GM18519 (cell line): ENCODE data around the gene HERC2.

Experiments
- ATAC-seq: cut with Tn5 transposase; IDR thresholded peaks from one replicate; pipeline ENCODE4 v1.9.1; 2021; ENCODE audit warnings: mild to moderate bottlenecking, moderate library complexity; ENCODE audit not compliant: unreplicated experiment, low FRiP score

Gene HERC2

DNA sequence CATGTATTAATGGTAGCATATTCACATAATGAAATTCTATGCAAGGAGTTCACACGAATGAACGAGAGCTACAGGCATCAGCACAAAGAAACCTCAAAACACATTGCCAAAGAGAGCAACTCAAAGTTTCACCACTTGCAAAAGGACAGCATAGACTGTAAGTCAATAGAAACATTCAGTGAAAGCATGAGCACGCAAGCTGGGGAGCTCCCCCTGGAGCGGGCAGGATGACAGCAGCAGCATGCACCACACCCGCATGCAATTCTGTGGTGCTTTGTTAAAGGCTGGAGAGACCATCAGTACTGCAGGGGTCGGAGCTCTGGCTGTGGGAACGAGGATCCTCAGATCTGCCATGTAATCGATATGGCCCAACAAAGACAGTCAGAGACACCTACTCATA is 241.6 kb downstream of the HERC2 start:
- no peak for ATAC-seq

DNA sequence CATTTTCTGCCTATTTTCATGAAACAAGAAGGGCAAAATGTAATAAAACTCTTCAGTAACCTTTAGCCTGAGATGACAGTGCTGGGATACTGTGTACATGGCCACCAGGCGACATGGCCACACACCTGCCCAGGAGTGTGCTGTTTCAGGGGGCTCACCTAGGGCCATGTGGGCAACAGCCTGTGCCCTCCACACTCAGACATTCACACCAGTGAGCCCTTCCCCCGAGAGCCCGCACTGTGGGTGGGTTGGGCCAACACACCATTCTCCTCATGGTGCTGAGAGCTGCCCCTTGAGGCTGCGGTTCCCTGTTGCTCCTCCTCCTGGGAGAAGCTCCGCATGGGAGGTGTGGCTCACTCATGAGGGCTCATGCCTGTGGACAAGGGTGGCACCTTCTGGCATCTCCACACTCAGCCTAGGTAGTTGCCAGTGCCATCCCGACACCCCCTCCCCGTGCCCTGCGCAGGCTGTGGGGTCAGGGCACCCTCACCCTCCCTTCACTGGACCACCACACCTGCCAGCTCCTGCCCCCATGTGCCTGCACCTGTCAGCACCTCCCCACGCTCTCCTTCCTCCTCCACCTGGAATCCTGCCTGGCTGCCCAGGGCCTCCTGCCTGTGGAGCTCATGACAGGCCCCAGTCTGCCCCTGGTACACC is 242.5 kb downstream of the HERC2 start:
- no peak for ATAC-seq

DNA sequence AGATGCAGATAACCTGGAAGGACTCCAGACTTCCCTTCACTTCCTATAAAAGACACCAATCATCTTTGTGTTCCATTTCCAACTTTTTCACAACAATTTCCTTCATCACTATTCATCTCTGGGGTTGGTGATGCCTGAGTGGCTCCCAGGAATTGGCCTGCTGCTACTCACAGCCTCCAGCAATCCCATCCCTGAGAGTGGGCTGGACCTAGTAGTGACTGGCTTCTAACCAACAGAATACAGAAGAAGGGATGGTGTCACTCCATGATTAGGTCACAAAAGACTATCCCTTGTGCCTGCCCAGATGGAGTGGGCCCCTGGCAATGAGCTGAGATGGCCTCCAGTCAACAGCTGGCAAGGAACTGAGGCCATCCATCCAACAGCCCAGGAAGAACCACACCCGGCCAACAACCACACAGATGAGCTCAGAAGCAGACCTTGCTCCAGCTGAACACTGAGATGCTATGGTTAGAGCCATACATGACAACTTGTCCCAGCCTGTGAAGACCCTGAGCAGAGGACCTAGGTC is 243.7 kb downstream of the HERC2 start:
- no peak for ATAC-seq

DNA sequence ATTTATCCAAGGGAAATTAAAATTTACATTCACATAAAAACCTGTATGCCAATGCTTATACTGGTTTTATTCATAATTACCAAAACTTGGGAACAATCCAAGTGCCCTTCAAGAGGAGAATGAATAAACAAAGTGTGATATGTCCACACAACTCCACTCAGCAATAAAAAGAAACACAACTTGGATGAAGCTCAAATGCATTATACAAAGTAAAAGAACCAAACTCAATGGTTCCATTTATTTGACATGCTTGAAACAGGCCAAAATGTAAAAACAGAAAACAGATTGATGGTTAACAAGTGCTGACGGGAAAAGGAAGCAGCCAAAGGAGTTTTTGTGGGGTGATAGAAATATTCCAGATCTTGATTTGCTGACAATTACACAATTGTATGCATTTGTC is 246.4 kb downstream of the HERC2 start:
- ATAC-seq = no peak

- no peak for ATAC-seq
These were observed 253.0 kb downstream of the HERC2 start for GRCh38 chr15:28068930-28069329.

- no peak for ATAC-seq
These were observed 255.7 kb downstream of the HERC2 start for GRCh38 chr15:28066231-28066630.
